B cell (primary cell): Measurements from ENCODE around the gene NCS1.

Experiments used
- EZH2 ChIP-seq: IDR thresholded peaks from 2 replicates; pipeline ENCODE4 v1.6.1; 2012; ENCODE audit warnings: borderline replicate concordance, low read depth, mild to moderate bottlenecking, moderate library complexity, low read length; ENCODE audit not compliant: insufficient read depth, poor library complexity, severe bottlenecking
- TF ChIP-seq, protein P1 (sequence below): fragments of 200-600 bp; IDR thresholded peaks from one replicate; pipeline ENCODE4 v1.8.0; 2022; ENCODE audit warnings: antibody characterized with exemption, mild to moderate bottlenecking

DNA sequence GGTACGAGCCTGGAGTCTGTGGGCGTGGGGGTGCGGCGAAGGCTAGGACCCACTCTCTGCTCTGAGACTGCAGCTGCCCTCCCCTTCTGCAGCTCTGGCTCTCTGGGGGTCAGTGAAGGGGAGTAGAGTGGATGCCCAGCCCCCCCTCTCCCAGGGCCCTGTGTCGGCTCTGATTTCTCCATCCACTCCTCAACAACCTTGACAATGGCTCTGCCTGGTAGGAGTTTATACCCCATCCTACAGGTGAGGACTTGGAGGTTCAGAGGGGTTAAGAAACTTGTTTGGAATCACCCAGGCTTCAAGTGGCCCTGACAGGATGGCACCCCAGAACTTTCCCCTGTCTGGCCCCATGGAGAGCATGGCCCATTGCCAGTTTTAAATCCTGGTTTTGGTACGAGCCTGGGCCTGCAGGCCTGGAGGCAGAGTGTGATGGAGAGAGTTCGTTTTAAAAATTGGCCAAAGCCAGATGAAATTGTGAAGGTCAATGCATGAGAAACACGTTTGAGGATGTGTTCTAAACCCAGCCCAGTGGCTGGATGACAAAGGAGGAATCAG is 22.3 kb downstream of the NCS1 start:
- TF ChIP-seq, protein P1, sequence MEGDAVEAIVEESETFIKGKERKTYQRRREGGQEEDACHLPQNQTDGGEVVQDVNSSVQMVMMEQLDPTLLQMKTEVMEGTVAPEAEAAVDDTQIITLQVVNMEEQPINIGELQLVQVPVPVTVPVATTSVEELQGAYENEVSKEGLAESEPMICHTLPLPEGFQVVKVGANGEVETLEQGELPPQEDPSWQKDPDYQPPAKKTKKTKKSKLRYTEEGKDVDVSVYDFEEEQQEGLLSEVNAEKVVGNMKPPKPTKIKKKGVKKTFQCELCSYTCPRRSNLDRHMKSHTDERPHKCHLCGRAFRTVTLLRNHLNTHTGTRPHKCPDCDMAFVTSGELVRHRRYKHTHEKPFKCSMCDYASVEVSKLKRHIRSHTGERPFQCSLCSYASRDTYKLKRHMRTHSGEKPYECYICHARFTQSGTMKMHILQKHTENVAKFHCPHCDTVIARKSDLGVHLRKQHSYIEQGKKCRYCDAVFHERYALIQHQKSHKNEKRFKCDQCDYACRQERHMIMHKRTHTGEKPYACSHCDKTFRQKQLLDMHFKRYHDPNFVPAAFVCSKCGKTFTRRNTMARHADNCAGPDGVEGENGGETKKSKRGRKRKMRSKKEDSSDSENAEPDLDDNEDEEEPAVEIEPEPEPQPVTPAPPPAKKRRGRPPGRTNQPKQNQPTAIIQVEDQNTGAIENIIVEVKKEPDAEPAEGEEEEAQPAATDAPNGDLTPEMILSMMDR: no peak
- TF ChIP-seq EZH2: no peak
